ENCODE data around the gene HCN2. TPM values are rescaled to one million over a fixed set of nuclear protein-coding genes. Genes with fewer than 3 reads are reported as not detected.

HCN2 gene
- total and polyA plus RNA-seq, 2 of the 8 experiments (the other 6 are each of a cell fraction or from before 2014, with no cell fraction given): 1.0 to 4.0 TPM

DNA sequence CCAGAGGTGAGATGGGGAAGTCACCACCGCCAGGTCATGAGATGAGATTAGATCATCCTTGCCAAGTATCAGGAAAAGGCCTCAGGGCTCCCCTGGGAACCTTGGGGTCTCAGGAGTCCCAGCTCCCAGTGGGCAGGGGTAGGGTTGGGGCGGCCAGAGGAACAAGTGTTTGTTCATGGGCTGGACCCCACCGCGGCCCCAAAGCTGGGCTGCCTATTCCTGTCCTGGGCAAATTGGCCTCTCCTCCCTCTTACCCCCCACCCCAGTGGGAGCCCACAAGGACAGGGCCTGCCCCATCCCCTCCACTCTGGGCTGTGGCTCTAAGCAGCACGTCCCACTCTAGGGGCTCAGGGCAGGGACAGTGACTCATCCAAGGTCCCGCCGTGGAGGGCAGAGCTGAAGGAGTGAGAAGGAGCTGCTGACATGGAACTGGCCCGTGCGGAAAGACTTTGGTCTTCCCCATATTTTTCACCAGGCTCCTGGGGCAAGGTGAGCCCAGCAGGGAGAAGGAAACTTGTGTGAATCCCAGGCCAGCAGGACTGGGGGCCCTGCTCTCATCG lies 4.0 kb upstream of the HCN2 start (continued):
- TF ChIP-seq SAP30 (IDR thresholded peaks at IDR 0.05; ENCODE audit: insufficient read depth, insufficient replicate concordance, low read length): no peak
- no peak for TF ChIP-seq SUZ12 (IDR thresholded peaks at IDR 0.05; ENCODE audit: low read length)
- no peak for TF ChIP-seq TCF12 (IDR thresholded peaks at IDR 0.05; ENCODE audit: low read depth, low read length)
- TF ChIP-seq SP1 (IDR thresholded peaks at IDR 0.05; ENCODE audit: low read depth, low read length): no peak
- TF ChIP-seq NANOG (IDR thresholded peaks at IDR 0.05; ENCODE audit: insufficient read depth, low read depth, low read length, poor library complexity, severe bottlenecking): no peak
- no peak for TF ChIP-seq GABPA (IDR thresholded peaks at IDR 0.05; ENCODE audit: borderline replicate concordance, insufficient read depth, low read length)
- TF ChIP-seq SIX5 (IDR thresholded peaks at IDR 0.05; ENCODE audit: low read depth, low read length): no peak
- TF ChIP-seq EGR1 (IDR thresholded peaks at IDR 0.05; ENCODE audit: borderline replicate concordance, low read depth, low read length): no peak
- TF ChIP-seq JUN (IDR thresholded peaks at IDR 0.05; ENCODE audit: low read depth, low read length): no peak
- no peak for TF ChIP-seq KDM1A (IDR thresholded peaks at IDR 0.05; ENCODE audit: borderline replicate concordance, low read length)
- TF ChIP-seq TEAD4 (IDR thresholded peaks at IDR 0.05; ENCODE audit: low read depth, low read length): no peak
